GM12872 (cell line): ENCODE data around the gene RAB11FIP3.

ENCODE experiments used
- CTCF ChIP-seq: IDR thresholded peaks from 3 replicates; pipeline ENCODE4 v1.5.1; 2011; ENCODE audit warnings: low read depth, mild to moderate bottlenecking, low read length, moderate library complexity; ENCODE audit not compliant: insufficient read depth

The RAB11FIP3 gene

GRCh38 chr16:444027-444426, 18.6 kb downstream of the RAB11FIP3 start:
- TF ChIP-seq CTCF = no peak

- no peak for TF ChIP-seq CTCF
Observed at GRCh38 chr16:445566-445965, 20.1 kb downstream of the RAB11FIP3 start.

DNA sequence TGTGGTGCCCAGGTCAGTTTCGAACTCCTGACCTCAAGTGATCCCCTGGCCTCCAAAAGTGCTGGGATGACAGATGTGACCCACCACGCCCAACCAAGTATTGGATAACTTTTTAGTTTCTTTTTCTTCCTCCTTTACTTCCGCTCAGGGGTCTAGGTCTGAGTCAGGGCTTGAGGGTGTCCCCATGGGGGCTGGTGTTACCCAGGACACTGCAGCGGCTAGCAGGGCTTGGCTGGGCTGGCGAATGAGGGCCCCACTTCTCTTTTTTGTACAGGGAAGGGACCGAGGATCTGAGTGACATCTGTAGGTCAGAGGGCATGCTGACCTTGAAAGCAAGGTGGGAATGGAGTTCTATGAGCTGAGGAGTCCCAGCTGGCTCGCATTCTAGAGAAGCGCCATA, 24.9 kb downstream of the RAB11FIP3 start:
- TF ChIP-seq CTCF = no peak

GRCh38 chr16:450785-451512, 25.5 kb downstream of the RAB11FIP3 start:
- TF ChIP-seq CTCF = no peak

DNA sequence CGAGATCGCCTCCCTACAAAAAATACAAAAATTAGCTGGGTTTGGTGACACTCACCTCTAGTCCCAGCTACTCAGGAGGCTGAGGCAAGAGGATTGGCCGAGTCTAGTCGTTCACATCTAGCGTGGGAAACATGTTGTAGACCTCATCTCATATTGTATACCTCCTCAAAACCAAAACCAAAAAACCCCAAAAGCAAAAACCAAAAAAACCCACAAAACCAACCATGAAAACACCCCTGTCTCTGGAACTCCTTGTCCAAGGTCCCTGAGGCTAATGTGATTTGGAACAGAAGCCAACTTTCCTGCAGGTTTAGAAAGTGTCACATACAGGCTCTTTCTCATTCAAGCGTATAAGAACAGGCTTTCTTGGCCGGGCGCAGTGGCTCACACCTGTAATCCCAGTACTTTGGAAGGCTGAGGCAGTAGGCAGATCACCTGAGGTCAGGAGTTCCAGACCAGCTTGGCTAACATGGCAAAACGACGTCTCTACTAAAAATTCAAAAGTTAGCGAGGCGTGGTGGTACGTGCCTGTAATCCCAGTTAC, 29.0 kb downstream of the RAB11FIP3 start:
- no peak for TF ChIP-seq CTCF

GRCh38 chr16:455453-455852, 30.0 kb downstream of the RAB11FIP3 start:
- TF ChIP-seq CTCF = no peak

DNA sequence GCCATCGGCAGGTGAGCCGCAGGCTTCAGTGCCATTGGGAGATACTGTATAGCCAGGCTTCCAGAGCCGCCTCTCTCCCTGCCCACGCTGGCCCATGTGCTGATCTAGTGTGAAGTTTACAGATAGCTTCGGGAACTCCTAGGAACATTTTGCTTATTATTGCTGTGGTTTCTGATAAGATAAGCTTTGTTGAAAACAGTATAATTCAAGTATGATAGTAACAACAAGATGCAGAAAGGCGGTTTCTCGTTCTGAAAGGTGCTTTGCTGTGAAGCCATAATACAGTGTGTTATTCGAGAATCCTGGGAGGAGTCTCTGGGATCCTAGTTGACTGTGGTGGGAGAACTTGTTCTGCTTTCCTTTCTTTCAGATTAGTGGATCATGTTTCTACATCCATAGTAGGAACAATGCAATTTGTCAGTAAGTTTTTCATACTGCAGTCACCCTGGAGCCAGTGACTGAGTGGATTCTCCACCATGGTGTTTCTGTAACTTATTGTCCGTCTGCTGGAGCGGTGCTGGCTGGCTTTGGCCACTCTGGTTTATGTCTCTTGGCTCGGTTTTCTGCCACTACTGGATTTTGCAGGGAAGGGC, 31.5 kb downstream of the RAB11FIP3 start:
- no peak for TF ChIP-seq CTCF
